ENCODE data around the gene SCYGR4.
"Not testable (repeated sequence)": the region's sequence is repeated elsewhere in the genome, so short reads cannot be mapped to it uniquely, and the experiment has no call there.

- not testable (repeated sequence) for TF ChIP-seq CTCF, POLR2A, EP300, POLR2AphosphoS5 (IDR thresholded peaks at IDR 0.05)
Measured at GRCh38 chr2:227598835-227599503, 18.3 kb upstream of the SCYGR4 start, which contains the start of gene SCYGR2.

All from upper lobe of left lung (tissue), 4 donors.